H1 (cell line): Measurements from ENCODE around the gene SLC25A21. TPM values are rescaled to one million over a fixed set of nuclear protein-coding genes. Genes with fewer than 3 reads are reported as not detected.

Experiments
- CTCF ChIA-PET: fragments of 300-600 bp; sonication (Branson Sonifier 250); formaldehyde crosslinking; loops from one replicate; lab custom pipeline; 2021; ENCODE audit not compliant: partially characterized antibody; lab: Charles Lee
- POLR2A ChIA-PET: fragments of 300-600 bp; sonication (Branson Sonifier 250); formaldehyde crosslinking; loops from one replicate; lab custom pipeline; 2021; ENCODE audit warnings: inconsistent platforms; ENCODE audit not compliant: partially characterized antibody; lab: Charles Lee
- DNase-seq, 2 experiments: peaks; one replicate each; pipeline versions ENCODE4 v3.0.0 to v3.0.0-alpha.2; 2010 to 2022; ENCODE audit warnings: low spot score in 2 of 2, low read depth in 1 of 2, mixed read lengths in 1 of 2
- FAIRE-seq: peaks from 2 replicates; lab custom pipeline; 2011; peaks lifted over from hg19 to GRCh38; lab: Jason Lieb, UNC
- H2AFZ ChIP-seq: 2 replicates; pipeline ENCODE4 v1.8.1; 2012; ENCODE audit warnings: low read length, inconsistent platforms
- H2AK5ac ChIP-seq: 2 replicates; pipeline ENCODE4 v1.6.1; 2013; ENCODE audit warnings: low read depth, low read length
- H2BK120ac ChIP-seq: replicated peaks from 2 replicates; pipeline ENCODE3; 2013; ENCODE audit warnings: low read depth, low read length, inconsistent platforms
- H2BK12ac ChIP-seq: 2 replicates; pipeline ENCODE4 v1.6.1; 2013; ENCODE audit warnings: low read depth, low read length
- H2BK15ac ChIP-seq: 2 replicates; pipeline ENCODE4 v1.6.1; 2013; ENCODE audit warnings: low read length
- H2BK20ac ChIP-seq: 2 replicates; pipeline ENCODE4 v1.6.1; 2013; ENCODE audit warnings: low read length
- H2BK5ac ChIP-seq: 2 replicates; pipeline ENCODE4 v1.6.1; 2013; ENCODE audit warnings: low read depth, low read length
- H3K14ac ChIP-seq: 2 replicates; pipeline ENCODE4 v1.6.1; 2013; ENCODE audit warnings: inconsistent platforms; ENCODE audit not compliant: insufficient read length
- H3K18ac ChIP-seq: 2 replicates; pipeline ENCODE4 v1.6.1; 2013; ENCODE audit warnings: low read length; ENCODE audit errors: extremely low read depth
- H3K23ac ChIP-seq: 2 replicates; pipeline ENCODE4 v1.6.1; 2013; ENCODE audit warnings: inconsistent platforms; ENCODE audit not compliant: insufficient read length
- H3K23me2 ChIP-seq: 2 replicates; pipeline ENCODE4 v1.6.1; 2013; ENCODE audit warnings: low read depth, low read length
- H3K27ac ChIP-seq: 2 replicates; pipeline ENCODE4 v1.6.1; 2011; ENCODE audit warnings: low read depth, low read length, inconsistent platforms
- H3K27me3 ChIP-seq, 4 experiments: replicated peaks in 1 of 4; 1 replicate in 1 of 4; 2 replicates in 3 of 4; pipeline versions ENCODE4 v1.6.1 to v1.8.1; 2011 to 2013; ENCODE audit warnings: low read length in 3 of 4, mild to moderate bottlenecking in 3 of 4, inconsistent platforms in 2 of 4, mixed read lengths in 2 of 4, moderate library complexity in 1 of 4; ENCODE audit not compliant: control insufficient read depth in 3 of 4, insufficient read depth in 3 of 4; ENCODE audit errors: extremely low read depth in 1 of 4
- H3K36me3 ChIP-seq, 4 experiments: 2 replicates each; pipeline versions ENCODE4 v1.6.1 to v1.8.1; 2011 to 2013; ENCODE audit warnings: mild to moderate bottlenecking in 4 of 4, low read length in 3 of 4, moderate library complexity in 2 of 4, control low read depth in 1 of 4, inconsistent platforms in 1 of 4; ENCODE audit not compliant: insufficient read depth in 4 of 4, control insufficient read depth in 2 of 4
- H3K4ac ChIP-seq: replicated peaks from 2 replicates; pipeline ENCODE3; 2013; ENCODE audit warnings: low read length, low read depth, mixed read lengths, inconsistent platforms; ENCODE audit not compliant: insufficient read length
- H3K4me1 ChIP-seq, 4 experiments: replicated peaks in 1 of 4; 1 replicate in 1 of 4; 2 replicates in 3 of 4; pipeline versions ENCODE4 v1.6.1 to v1.8.1; 2011 to 2013; ENCODE audit warnings: low read length in 3 of 4, inconsistent platforms in 2 of 4, mixed read lengths in 1 of 4; ENCODE audit not compliant: insufficient read depth in 4 of 4, control insufficient read depth in 3 of 4
- H3K4me2 ChIP-seq, 2 experiments: 2 replicates each; pipeline versions ENCODE4 v1.6.1 to v1.8.1; 2011 to 2013; ENCODE audit warnings: low read depth in 2 of 2, low read length in 2 of 2, control low read depth in 1 of 2, inconsistent platforms in 1 of 2, mild to moderate bottlenecking in 1 of 2; ENCODE audit not compliant: insufficient read depth in 1 of 2
- H3K4me3 ChIP-seq, 4 experiments: fragments of 200-600, 300-600 bp in 1 of 4; sonication (generic), shearing (Covaris generic), sonication (Bioruptor Twin) in 1 of 4; 2 replicates each; pipeline versions ENCODE4 v1.5.1 to v1.8.1; 2011 to 2016; ENCODE audit warnings: low read length in 4 of 4, low read depth in 3 of 4, control low read depth in 2 of 4, inconsistent platforms in 2 of 4, mild to moderate bottlenecking in 2 of 4, mixed read lengths in 1 of 4, moderate library complexity in 1 of 4; ENCODE audit not compliant: insufficient read depth in 2 of 4; ENCODE audit errors: extremely low read depth in 1 of 4
- H3K56ac ChIP-seq: replicated peaks from 2 replicates; pipeline ENCODE3; 2013; ENCODE audit warnings: low read depth, mild to moderate bottlenecking, mixed read lengths, low read length, inconsistent platforms; ENCODE audit not compliant: insufficient read length
- H3K79me1 ChIP-seq: 2 replicates; pipeline ENCODE4 v1.6.1; 2013; ENCODE audit warnings: low read depth, low read length, control low read depth
- H3K79me2 ChIP-seq, 2 experiments: 2 replicates each; pipeline versions ENCODE4 v1.6.1 to v1.8.1; 2012 to 2013; ENCODE audit warnings: low read length in 2 of 2, mild to moderate bottlenecking in 2 of 2, inconsistent platforms in 1 of 2; ENCODE audit not compliant: insufficient read depth in 2 of 2, control insufficient read depth in 1 of 2
- H3K9ac ChIP-seq, 4 experiments: replicated peaks in 1 of 4; 1 replicate in 1 of 4; 2 replicates in 3 of 4; pipeline versions ENCODE4 v1.6.1 to v1.8.1; 2011 to 2013; ENCODE audit warnings: low read depth in 3 of 4, low read length in 3 of 4, control low read depth in 2 of 4, mild to moderate bottlenecking in 2 of 4, moderate library complexity in 2 of 4, inconsistent platforms in 1 of 4; ENCODE audit errors: extremely low read depth in 1 of 4
- H3K9me3 ChIP-seq, 2 experiments: 2 replicates each; pipeline versions ENCODE4 v1.6.1 to v1.8.1; 2012 to 2013; ENCODE audit warnings: mild to moderate bottlenecking in 2 of 2, moderate library complexity in 2 of 2, control low read depth in 1 of 2, inconsistent platforms in 1 of 2, low read depth in 1 of 2, low read length in 1 of 2, mixed read lengths in 1 of 2; ENCODE audit not compliant: insufficient read depth in 2 of 2
- H4K20me1 ChIP-seq, 2 experiments: replicated peaks in 1 of 2; 2 replicates each; pipeline versions ENCODE3 to v1.8.1; 2011 to 2013; ENCODE audit warnings: inconsistent platforms in 2 of 2, low read length in 2 of 2, mild to moderate bottlenecking in 1 of 2; ENCODE audit not compliant: insufficient read depth in 2 of 2, control insufficient read depth in 1 of 2
- H4K5ac ChIP-seq: 2 replicates; pipeline ENCODE4 v1.6.1; 2013; ENCODE audit warnings: low read length, low read depth, mixed read lengths, inconsistent platforms; ENCODE audit not compliant: insufficient read length
- H4K8ac ChIP-seq: 2 replicates; pipeline ENCODE4 v1.8.0; 2013; ENCODE audit warnings: mild to moderate bottlenecking, moderate library complexity, low read length, inconsistent platforms; ENCODE audit not compliant: insufficient read depth; ENCODE audit errors: extremely low read depth
- H4K91ac ChIP-seq: replicated peaks from 2 replicates; pipeline ENCODE3; 2013; ENCODE audit warnings: low read length, mixed read lengths, inconsistent platforms; ENCODE audit not compliant: insufficient read length
- ATF3 ChIP-seq: IDR thresholded peaks from 2 replicates; pipeline ENCODE4 v1.6.1; 2011; ENCODE audit warnings: low read depth, mild to moderate bottlenecking, low read length; ENCODE audit not compliant: insufficient read depth
- BRCA1 ChIP-seq: IDR thresholded peaks from 2 replicates; pipeline ENCODE4 v1.6.1; 2012; ENCODE audit warnings: low read depth, low read length, improper control_type of control experiment
- CBX5 ChIP-seq: fragments of 300-800, 300-1000 bp; sonication (generic); IDR thresholded peaks from 2 replicates; pipeline ENCODE4 v1.7.1; 2016; ENCODE audit warnings: antibody characterized with exemption, low read length, low read depth
- CEBPB ChIP-seq: IDR thresholded peaks from 2 replicates; pipeline ENCODE4 v1.6.1; 2012; ENCODE audit warnings: low read depth, low read length
- HDAC2 ChIP-seq, 2 experiments: fragments of 300-600 bp in 1 of 2; sonication (generic) in 1 of 2; IDR thresholded peaks; 2 replicates each; pipeline ENCODE4 v1.6.1; 2011 to 2012; ENCODE audit warnings: low read depth in 2 of 2, low read length in 2 of 2, mild to moderate bottlenecking in 2 of 2, moderate library complexity in 2 of 2, borderline replicate concordance in 1 of 2, inconsistent platforms in 1 of 2
- KDM5A ChIP-seq: fragments of 200-600 bp; IDR thresholded peaks from 2 replicates; pipeline ENCODE4 v1.7.1; 2012; ENCODE audit warnings: mild to moderate bottlenecking, low read length, inconsistent platforms, mixed read lengths
- NRF1 ChIP-seq: IDR thresholded peaks from 2 replicates; pipeline ENCODE4 v1.6.1; 2011; ENCODE audit warnings: mild to moderate bottlenecking, low read depth, low read length, improper control_type of control experiment
- POLR2AphosphoS5 ChIP-seq: IDR thresholded peaks from 2 replicates; pipeline ENCODE4 v1.6.1; 2011; ENCODE audit warnings: low read depth, low read length
- SAP30 ChIP-seq: fragments of 300-600 bp; sonication (generic); IDR thresholded peaks from 2 replicates; pipeline ENCODE4 v1.7.1; 2012; ENCODE audit warnings: low read length, moderate library complexity, mild to moderate bottlenecking, inconsistent platforms; ENCODE audit not compliant: insufficient read depth, insufficient replicate concordance
- SP4 ChIP-seq: IDR thresholded peaks from 2 replicates; pipeline ENCODE4 v1.6.1; 2012; ENCODE audit warnings: low read length, inconsistent platforms
- SUZ12 ChIP-seq: fragments of 200-600 bp; sonication (generic); IDR thresholded peaks from 2 replicates; pipeline ENCODE4 v1.6.1; 2012; ENCODE audit warnings: mild to moderate bottlenecking, inconsistent platforms, low read length, moderate library complexity, mixed read lengths
- TEAD4 ChIP-seq: IDR thresholded peaks from 2 replicates; pipeline ENCODE4 v1.6.1; 2012; ENCODE audit warnings: low read depth, low read length, inconsistent platforms, mixed read lengths
- WGBS, 2 experiments: shearing (Covaris generic) in 1 of 2; methylation state at CpG; one replicate each; pipeline versions ENCODE4 v1.1.6 to v1.1.7; 2013 to 2015; ENCODE audit warnings: low lambda C conversion rate in 2 of 2, mixed read lengths in 2 of 2, inconsistent platforms in 1 of 2, low coverage in 1 of 2, missing lambda C conversion rate in 1 of 2; ENCODE audit not compliant: insufficient replicate concordance in 2 of 2, insufficient coverage in 1 of 2, insufficient read length in 1 of 2; ENCODE audit errors: extremely low coverage in 1 of 2, missing lambda C conversion rate in 1 of 2; 5-methylcytosine and 5-hydroxymethylcytosine counted together
- polyA plus RNA-seq, 7 experiments: library from polyadenylated mRNA; depleted of rRNA in 3 of 7; stranded (reverse) in 5 of 7; unstranded in 2 of 7; fragments of >200 nt in 5 of 7; fragments of 200-250 nt in 2 of 7; gene quantifications; 1 replicate in 5 of 7; 2 replicates in 1 of 7; 4 replicates in 1 of 7; pipeline versions ENCODE4 v1.2.1 to v1.2.3, GENCODE V29; 2011 to 2013; ENCODE audit warnings: missing spikeins in 2 of 7, mixed read lengths in 2 of 7
- total RNA-seq: library from RNA; stranded (reverse); fragmentation: NEBNext Ultra II Directional; extraction: Animal tissue kit (Norgen Biotek cat#: 25700); gene quantifications from 2 replicates; pipeline ENCODE4 v1.2.1, GENCODE V29; 2021
- TF ChIP-seq, protein P1 (sequence below): IDR thresholded peaks from 2 replicates; pipeline ENCODE4 v1.6.1; 2012; ENCODE audit warnings: inconsistent platforms

The SLC25A21 gene
- total and polyA plus RNA-seq, 2 of the 8 experiments (the other 6 are each of a cell fraction or from before 2014, with no cell fraction given), result 6.9 to 15.7 TPM

GRCh38 chr14:36785511-36785910 is 386.9 kb downstream of the SLC25A21 start:
- Histone ChIP-seq H2BK20ac (no peak overlapping the region), H3K4ac (no peak overlapping the region), H3K9ac (no peak overlapping the region), H3K23ac (no peak overlapping the region), H3K56ac (no peak overlapping the region), H3K4me1 (no peaks in the 10 kb centered on the region), H3K79me1 (no peaks in the 10 kb centered on the region), H3K27ac (no peak overlapping the region), H2AK5ac (no peak overlapping the region), H2BK120ac (no peak overlapping the region), H3K79me2 (no peaks in the 10 kb centered on the region), H3K27me3 (no peaks in the 10 kb centered on the region), H2BK5ac (no peak overlapping the region), H3K4me3 (no peak overlapping the region), H3K9me3 (0 out of 4 replicates have a peak, but pooled peaks cover 0 to 3% of the 10 kb centered on the region in 2 experiments), H4K8ac (no peak overlapping the region), H2BK15ac (no peak overlapping the region), H3K14ac (no peak overlapping the region), H4K20me1 (no peaks in the 10 kb centered on the region), H2BK12ac (no peak overlapping the region), H3K4me2 (no peak overlapping the region), H3K36me3 (no peaks in the 10 kb centered on the region), H2AFZ (no peak overlapping the region), H3K18ac (no peak overlapping the region), H4K91ac (no peak overlapping the region), H3K23me2 (no peaks in the 10 kb centered on the region), H4K5ac (no peak overlapping the region)
- POLR2A ChIA-PET, result interaction anchor here (1.5 kb wide), 1 partner anchor 11 kb away, joined by 4 read pairs; no protein-coding TSS in a partner anchor
- 94% methylated on average over 1 of the region's 1 CpG; no CpG with 5 or more reads in 1 of the 2 experiments for WGBS, 2 experiments
- DNase-seq (no peak), FAIRE-seq (no peak)
- CTCF ChIA-PET, result interaction anchor here (2.0 to 2.8 kb wide), 4 partner anchors 9 to 157 kb away, joined by 6 to 10 read pairs (median 9); no protein-coding TSS in a partner anchor
- TF ChIP-seq SP4, result no peak
- TF ChIP-seq SAP30, result no peak
- no peak for TF ChIP-seq KDM5A
- TF ChIP-seq, protein P1, sequence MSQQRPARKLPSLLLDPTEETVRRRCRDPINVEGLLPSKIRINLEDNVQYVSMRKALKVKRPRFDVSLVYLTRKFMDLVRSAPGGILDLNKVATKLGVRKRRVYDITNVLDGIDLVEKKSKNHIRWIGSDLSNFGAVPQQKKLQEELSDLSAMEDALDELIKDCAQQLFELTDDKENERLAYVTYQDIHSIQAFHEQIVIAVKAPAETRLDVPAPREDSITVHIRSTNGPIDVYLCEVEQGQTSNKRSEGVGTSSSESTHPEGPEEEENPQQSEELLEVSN, result no peak
- no peak for TF ChIP-seq BRCA1
- no peak for TF ChIP-seq NRF1
- TF ChIP-seq HDAC2 (IDR thresholded peaks at IDR 0.05; ENCODE audit: borderline replicate concordance in 1 of 2, low read depth in 2 of 2, low read length in 2 of 2), result no peak
- no peak for TF ChIP-seq POLR2AphosphoS5
- no peak for TF ChIP-seq SUZ12
- TF ChIP-seq ATF3, result no peak
- no peak for TF ChIP-seq CBX5
- TF ChIP-seq CEBPB, result no peak
- no peak for TF ChIP-seq TEAD4
